Trophoblast cell (in vitro differentiated cells and primary cell): ENCODE results near the gene STMP1.

Experiments used
- DNase-seq, 2 donors: peaks; one replicate each; pipeline ENCODE4 v3.0.0-alpha.2; 2016
- H2AFZ ChIP-seq: 2 replicates; pipeline ENCODE4 v1.6.1; 2013; ENCODE audit warnings: low read length, moderate library complexity, mild to moderate bottlenecking; ENCODE audit not compliant: insufficient read depth, poor library complexity
- H2AK5ac ChIP-seq: 2 replicates; pipeline ENCODE4 v1.6.1; 2013; ENCODE audit warnings: mild to moderate bottlenecking, low read length
- H2BK120ac ChIP-seq: 2 replicates; pipeline ENCODE4 v1.6.1; 2013; ENCODE audit warnings: low read length, mild to moderate bottlenecking, moderate library complexity; ENCODE audit not compliant: insufficient read depth, poor library complexity
- H2BK12ac ChIP-seq: 2 replicates; pipeline ENCODE4 v1.6.1; 2013; ENCODE audit warnings: mild to moderate bottlenecking, low read length, moderate library complexity
- H2BK5ac ChIP-seq: 2 replicates; pipeline ENCODE4 v1.6.1; 2013; ENCODE audit warnings: low read length, low read depth, moderate library complexity, mild to moderate bottlenecking; ENCODE audit not compliant: poor library complexity
- H3K14ac ChIP-seq: 2 replicates; pipeline ENCODE4 v1.6.1; 2013; ENCODE audit warnings: mild to moderate bottlenecking, low read length
- H3K18ac ChIP-seq: 2 replicates; pipeline ENCODE4 v1.6.1; 2013; ENCODE audit warnings: mild to moderate bottlenecking, low read length
- H3K23ac ChIP-seq: 2 replicates; pipeline ENCODE4 v1.6.1; 2013; ENCODE audit warnings: low read length
- H3K27ac ChIP-seq: 2 replicates; pipeline ENCODE4 v1.5.1; 2013; ENCODE audit warnings: low read depth, mild to moderate bottlenecking, inconsistent platforms, low read length, moderate library complexity
- H3K27me3 ChIP-seq: 2 replicates; pipeline ENCODE4 v1.6.1; 2013; ENCODE audit warnings: inconsistent platforms, mild to moderate bottlenecking, low read length, moderate library complexity; ENCODE audit not compliant: insufficient read depth
- H3K36me3 ChIP-seq, 2 experiments: 1 replicate in 1 of 2; 2 replicates in 1 of 2; pipeline ENCODE4 v1.6.1; 2013; ENCODE audit warnings: low read length in 2 of 2, mild to moderate bottlenecking in 2 of 2, moderate library complexity in 1 of 2; ENCODE audit not compliant: insufficient read depth in 2 of 2, control insufficient read depth in 1 of 2
- H3K4ac ChIP-seq: 2 replicates; pipeline ENCODE4 v1.6.1; 2013; ENCODE audit warnings: low read depth, mild to moderate bottlenecking, low read length, moderate library complexity
- H3K4me1 ChIP-seq, 2 experiments: 1 replicate in 1 of 2; 2 replicates in 1 of 2; pipeline ENCODE4 v1.6.1; 2013; ENCODE audit warnings: low read length in 2 of 2, mild to moderate bottlenecking in 2 of 2, moderate library complexity in 1 of 2; ENCODE audit not compliant: insufficient read depth in 2 of 2, control insufficient read depth in 1 of 2
- H3K4me2 ChIP-seq: 2 replicates; pipeline ENCODE4 v1.6.1; 2013; ENCODE audit warnings: inconsistent platforms, mild to moderate bottlenecking, low read length, moderate library complexity
- H3K4me3 ChIP-seq: 2 replicates; pipeline ENCODE4 v1.5.1; 2013; ENCODE audit warnings: mild to moderate bottlenecking, low read depth, low read length, inconsistent platforms
- H3K79me1 ChIP-seq: one replicate; pipeline ENCODE4 v1.6.1; 2013; ENCODE audit warnings: low read length
- H3K79me2 ChIP-seq: 2 replicates; pipeline ENCODE4 v1.6.1; 2013; ENCODE audit warnings: low read length, mild to moderate bottlenecking; ENCODE audit not compliant: control insufficient read depth, insufficient read depth, poor library complexity
- H3K9ac ChIP-seq: 2 replicates; pipeline ENCODE4 v1.6.1; 2013; ENCODE audit warnings: mild to moderate bottlenecking, low read length
- H3K9me3 ChIP-seq: 2 replicates; pipeline ENCODE4 v1.6.1; 2013; ENCODE audit warnings: low read depth, mild to moderate bottlenecking, control low read depth, inconsistent platforms, low read length; ENCODE audit not compliant: insufficient read depth
- H4K12ac ChIP-seq: 2 replicates; pipeline ENCODE4 v1.6.1; 2013; ENCODE audit warnings: low read depth, mild to moderate bottlenecking, low read length, moderate library complexity
- H4K8ac ChIP-seq: 2 replicates; pipeline ENCODE4 v1.6.1; 2013; ENCODE audit warnings: low read depth, mild to moderate bottlenecking, low read length, moderate library complexity
- H4K91ac ChIP-seq: one replicate; pipeline ENCODE4 v1.6.1; 2013; ENCODE audit warnings: low read depth, mild to moderate bottlenecking, low read length, moderate library complexity
- WGBS: extraction: QIAGEN DNeasy Blood & Tissue Kit; methylation state at CpG from one replicate; pipeline ENCODE4 v1.1.7; 2013; ENCODE audit warnings: missing lambda C conversion rate; ENCODE audit not compliant: insufficient read length, insufficient coverage; ENCODE audit errors: extremely low coverage; 5-methylcytosine and 5-hydroxymethylcytosine counted together

The STMP1 gene

DNA sequence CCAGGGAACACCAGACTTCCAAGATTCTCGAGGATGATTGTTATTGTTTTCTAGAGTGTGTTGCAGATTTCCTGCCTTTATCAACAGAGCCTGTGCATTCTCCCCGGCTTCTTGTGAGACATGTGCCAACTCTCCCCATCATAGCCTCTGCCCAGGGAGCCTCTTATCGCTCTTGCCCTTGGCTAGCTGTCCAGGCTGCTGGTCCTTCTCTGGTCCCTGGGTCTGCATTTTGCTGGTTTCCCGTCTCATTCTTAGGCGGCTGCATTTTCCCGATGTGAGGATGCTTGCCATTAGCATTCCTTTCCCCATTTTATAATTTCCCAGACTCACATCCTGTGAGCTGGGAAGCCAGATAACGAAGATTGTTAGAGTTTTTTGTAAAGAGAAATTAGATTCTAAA lies 50.5 kb downstream of the STMP1 start:
- Histone ChIP-seq H3K27me3 (no peaks in the 10 kb centered on the region), H3K9ac (no peak overlapping the region), H3K79me2 (peaks cover 15% of the 10 kb centered on the region), H3K23ac (no peak overlapping the region), H3K9me3 (no peaks in the 10 kb centered on the region), H2AFZ (peak overlapping the region; percentile 11), H3K4me1 (peaks cover 29 to 51% of the 10 kb centered on the region in 2 experiments), H2BK12ac (peak overlapping the region; percentile 91), H3K4me3 (no peak overlapping the region), H4K91ac (peak overlapping the region; percentile 90), H4K8ac (peak overlapping the region; percentile 44), H3K18ac (peak overlapping the region; percentile 42), H3K79me1 (peaks cover 52% of the 10 kb centered on the region), H2AK5ac (no peak overlapping the region), H2BK5ac (peak overlapping the region; percentile 68), H3K27ac (peak overlapping the region; percentile 99), H4K12ac (no peak overlapping the region), H3K36me3 (peaks cover 0 to 2% of the 10 kb centered on the region in 2 experiments), H3K14ac (peak overlapping the region; percentile 52), H3K4me2 (peak overlapping the region; percentile 3), H3K4ac (peak overlapping the region; percentile 16), H2BK120ac (peak overlapping the region; percentile 98)
- WGBS = no CpG with 5 or more reads among the region's 7 CpGs
- DNase-seq = peak in 1 of 2 donors; percentile 10

DNA sequence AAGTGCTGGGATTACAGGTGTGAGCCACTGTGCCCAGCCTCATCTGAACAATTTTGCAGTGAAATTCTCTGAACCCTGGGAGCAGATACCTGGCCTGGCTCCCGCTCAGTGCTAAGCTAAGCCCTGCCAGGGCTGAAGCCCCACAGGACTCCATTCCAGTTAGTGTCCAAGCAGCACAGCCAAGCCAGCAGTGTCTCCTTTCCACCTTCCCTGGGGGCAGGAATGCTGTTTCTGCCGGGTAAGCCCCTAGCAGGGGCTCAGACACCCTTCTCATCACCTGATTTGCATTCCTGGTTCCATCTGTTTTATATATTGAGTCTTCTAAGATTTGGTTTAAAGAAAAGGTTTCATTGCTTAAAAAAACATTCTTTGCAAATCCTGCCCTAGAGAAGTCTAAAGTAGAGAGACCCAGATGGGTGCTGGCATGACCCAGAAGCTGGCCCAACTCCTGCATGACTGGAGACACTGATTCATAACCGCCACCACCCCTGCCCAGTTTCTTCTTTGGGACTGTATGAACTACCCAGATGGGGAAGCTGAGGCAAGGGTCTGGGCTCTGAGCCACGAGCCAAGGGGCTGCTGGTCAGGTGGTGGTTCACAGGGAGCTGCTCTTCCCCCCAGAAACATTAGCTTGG lies 51.6 kb downstream of the STMP1 start:
- peak overlapping the region; percentile 98 for H4K91ac ChIP-seq

DNA sequence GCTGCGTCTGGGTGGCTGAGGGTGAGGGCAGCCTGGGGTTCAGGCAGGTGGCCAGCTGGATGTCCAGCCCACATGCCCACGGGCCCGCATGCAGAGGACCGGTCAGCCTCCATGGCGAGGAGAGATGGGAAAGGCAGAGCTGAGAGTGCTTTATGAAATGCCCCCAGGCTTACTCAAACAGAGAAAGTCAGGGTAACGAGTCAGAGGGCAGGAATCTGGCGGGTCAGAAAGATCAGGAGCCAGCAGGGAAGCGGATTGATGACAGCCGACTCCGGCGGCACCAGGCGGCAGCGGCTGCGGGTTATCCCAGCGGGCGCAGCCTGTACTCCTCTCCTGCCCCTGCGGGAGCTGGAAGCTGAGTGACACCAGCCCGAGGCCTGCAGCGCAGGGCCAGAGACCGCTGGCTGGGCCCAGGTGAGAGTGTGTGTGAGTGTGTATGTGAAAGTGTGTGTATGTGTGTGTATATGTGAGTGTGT lies 52.3 kb downstream of the STMP1 start:
- peak overlapping the region; percentile 90 for H2AK5ac ChIP-seq
- peak; percentile 98 to 99 for DNase-seq
- H2BK12ac ChIP-seq = peak overlapping the region; percentile 94
- peak overlapping the region; percentile 91 for H4K8ac ChIP-seq
- peak overlapping the region; percentile 67 for H2AFZ ChIP-seq
- peaks cover 11% of the 10 kb centered on the region for H3K79me2 ChIP-seq
- WGBS = no CpG with 5 or more reads among the region's 20 CpGs
- peaks cover 56% of the 10 kb centered on the region for H3K79me1 ChIP-seq
- peak overlapping the region; percentile 98 for H2BK120ac ChIP-seq
- H3K9ac ChIP-seq = no peak overlapping the region
- H4K12ac ChIP-seq = peak overlapping the region; percentile 89
- peak overlapping the region; percentile 99 for H2BK5ac ChIP-seq
- H3K27me3 ChIP-seq = no peaks in the 10 kb centered on the region
- H3K4me2 ChIP-seq = peak overlapping the region; percentile 39
- H3K36me3 ChIP-seq = peaks cover 0 to 2% of the 10 kb centered on the region in 2 experiments
- H3K4me1 ChIP-seq = peaks cover 32 to 51% of the 10 kb centered on the region in 2 experiments
- peak overlapping the region; percentile 81 for H3K4ac ChIP-seq
- H3K9me3 ChIP-seq = no peaks in the 10 kb centered on the region
- peak overlapping the region; percentile 89 for H3K18ac ChIP-seq
- H4K91ac ChIP-seq = peak overlapping the region; percentile 98
- H3K23ac ChIP-seq = no peak overlapping the region
- H3K4me3 ChIP-seq = no peak overlapping the region
- peak overlapping the region; percentile 99 for H3K27ac ChIP-seq
- H3K14ac ChIP-seq = peak overlapping the region; percentile 93

More for the DNA sequence above, 51.6 kb downstream of the STMP1 start:
- peak overlapping the region; percentile 99 for H3K27ac ChIP-seq
- H2AK5ac ChIP-seq = peak overlapping the region; percentile 90
- WGBS = no CpG with 5 or more reads among the region's 4 CpGs
- peaks cover 0 to 2% of the 10 kb centered on the region in 2 experiments for H3K36me3 ChIP-seq
- H3K23ac ChIP-seq = no peak overlapping the region
- DNase-seq = peak; percentile 84 to 91
- H4K12ac ChIP-seq = peak overlapping the region; percentile 89
- H3K4me1 ChIP-seq = peaks cover 29 to 50% of the 10 kb centered on the region in 2 experiments
- no peaks in the 10 kb centered on the region for H3K9me3 ChIP-seq
- H3K4ac ChIP-seq = peak overlapping the region; percentile 94
- no peaks in the 10 kb centered on the region for H3K27me3 ChIP-seq
- H3K4me2 ChIP-seq = peak overlapping the region; percentile 10
- H3K79me1 ChIP-seq = peaks cover 55% of the 10 kb centered on the region
- peak overlapping the region; percentile 94 for H2BK12ac ChIP-seq
- H2AFZ ChIP-seq = peak overlapping the region; percentile 67
- peak overlapping the region; percentile 98 for H2BK120ac ChIP-seq
- H4K8ac ChIP-seq = peak overlapping the region; percentile 91
- H2BK5ac ChIP-seq = peak overlapping the region; percentile 99
- H3K18ac ChIP-seq = peak overlapping the region; percentile 89
- peaks cover 11% of the 10 kb centered on the region for H3K79me2 ChIP-seq
- peak overlapping the region; percentile 93 for H3K14ac ChIP-seq
- no peak overlapping the region for H3K4me3 ChIP-seq
- H3K9ac ChIP-seq = no peak overlapping the region

DNA sequence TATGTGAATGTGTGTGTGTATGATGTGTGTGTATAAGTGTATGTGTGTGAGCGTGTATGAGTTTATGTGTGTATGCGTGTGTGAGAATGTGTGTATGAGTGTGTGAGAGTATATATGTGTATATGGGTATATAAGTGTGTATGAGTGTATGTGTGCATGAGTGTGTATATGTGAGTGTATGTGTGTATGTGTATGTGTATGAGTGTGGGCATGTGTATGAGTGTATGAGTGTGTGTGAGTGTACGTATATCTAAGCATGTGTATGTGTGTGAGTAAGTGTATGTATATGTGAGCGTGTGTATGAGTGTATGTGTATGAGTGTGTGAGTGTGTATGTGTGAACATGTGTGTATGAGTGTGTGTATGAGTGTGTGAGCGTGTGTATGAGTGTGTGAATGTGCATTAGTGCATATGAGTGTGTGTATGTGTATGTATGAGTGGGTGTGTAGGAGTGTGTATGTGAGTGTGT lies 52.8 kb downstream of the STMP1 start:
- no peak overlapping the region for H3K9ac ChIP-seq
- H3K27me3 ChIP-seq = no peaks in the 10 kb centered on the region
- DNase-seq = no peak
- H4K8ac ChIP-seq = peak overlapping the region; percentile 43
- H3K9me3 ChIP-seq = no peaks in the 10 kb centered on the region
- H3K4ac ChIP-seq = peak overlapping the region; percentile 28
- H2BK12ac ChIP-seq = peak overlapping the region; percentile 1
- H4K91ac ChIP-seq = peak overlapping the region; percentile 91
- peak overlapping the region; percentile 39 for H3K4me2 ChIP-seq
- H3K79me1 ChIP-seq = peaks cover 55% of the 10 kb centered on the region
- H3K79me2 ChIP-seq = peaks cover 11% of the 10 kb centered on the region
- peak overlapping the region; percentile 73 for H2BK120ac ChIP-seq
- peak overlapping the region; percentile 7 for H3K14ac ChIP-seq
- peak overlapping the region; percentile 27 for H2BK5ac ChIP-seq
- no peak overlapping the region for H3K4me3 ChIP-seq
- H4K12ac ChIP-seq = no peak overlapping the region
- peak overlapping the region; percentile 99 for H3K27ac ChIP-seq
- WGBS = 100% methylated on average over 3 of the region's 5 CpGs
- H3K23ac ChIP-seq = peak overlapping the region; percentile 3
- H3K18ac ChIP-seq = peak overlapping the region; percentile 31
- H3K36me3 ChIP-seq = peaks cover 0 to 2% of the 10 kb centered on the region in 2 experiments
- H3K4me1 ChIP-seq = peaks cover 34 to 51% of the 10 kb centered on the region in 2 experiments
- H2AFZ ChIP-seq = no peak overlapping the region
- H2AK5ac ChIP-seq = peak overlapping the region; percentile 37
